ENCODE results near the gene RAB23.

RAB23 gene
- long read RNA-seq, donor 1, full-length matches to known transcripts: 9 of 9 reads
- long read RNA-seq, donor 1, partial matches to known transcripts: 0 of 9 reads
- long read RNA-seq, donor 1, other reads (novel, unspliced or antisense): 0 of 9 reads
- long read RNA-seq, donor 2, full-length matches to known transcripts: 8 of 15 reads
- long read RNA-seq, donor 2, partial matches to known transcripts: 7 of 15 reads
- long read RNA-seq, donor 2, other reads (novel, unspliced or antisense): 0 of 15 reads
- long read RNA-seq, donor 3, full-length matches to known transcripts: 2 of 2 reads
- long read RNA-seq, donor 3, partial matches to known transcripts: 0 of 2 reads
- long read RNA-seq, donor 3, other reads (novel, unspliced or antisense): 0 of 2 reads
- long read RNA-seq, donor 4, full-length matches to known transcripts: 5 of 5 reads
- long read RNA-seq, donor 4, partial matches to known transcripts: 0 of 5 reads
- long read RNA-seq, donor 4, other reads (novel, unspliced or antisense): 0 of 5 reads
- long read RNA-seq, donor 5, full-length matches to known transcripts: 3 of 15 reads
- long read RNA-seq, donor 5, partial matches to known transcripts: 12 of 15 reads
- long read RNA-seq, donor 5, other reads (novel, unspliced or antisense): 0 of 15 reads
- long read RNA-seq, donor 6, full-length matches to known transcripts: 8 of 42 reads
- long read RNA-seq, donor 6, partial matches to known transcripts: 34 of 42 reads
- long read RNA-seq, donor 6, other reads (novel, unspliced or antisense): 0 of 42 reads
- long read RNA-seq, donor 7, full-length matches to known transcripts: 16 of 16 reads
- long read RNA-seq, donor 7, partial matches to known transcripts: 0 of 16 reads
- long read RNA-seq, donor 7, other reads (novel, unspliced or antisense): 0 of 16 reads
- long read RNA-seq, donor 8, full-length matches to known transcripts: 7 of 7 reads
- long read RNA-seq, donor 8, partial matches to known transcripts: 0 of 7 reads
- long read RNA-seq, donor 8, other reads (novel, unspliced or antisense): 0 of 7 reads

GRCh38 chr6:57221936-57222742 is at the start of gene RAB23:
RAB23 (minus strand) TSS chr6:57222307; CDS start chr6:57210380, 11,927 bp downstream.
- peak; percentile 99 for DNase-seq

GRCh38 chr6:57268294-57268640 is 46.2 kb upstream of the RAB23 start:
- no peak for DNase-seq

- DNase-seq: no peak
These were observed 45.6 kb upstream of the RAB23 start for GRCh38 chr6:57267586-57268293.

- no peak for DNase-seq
These were observed 43.7 kb upstream of the RAB23 start for GRCh38 chr6:57265755-57266221.

DNA sequence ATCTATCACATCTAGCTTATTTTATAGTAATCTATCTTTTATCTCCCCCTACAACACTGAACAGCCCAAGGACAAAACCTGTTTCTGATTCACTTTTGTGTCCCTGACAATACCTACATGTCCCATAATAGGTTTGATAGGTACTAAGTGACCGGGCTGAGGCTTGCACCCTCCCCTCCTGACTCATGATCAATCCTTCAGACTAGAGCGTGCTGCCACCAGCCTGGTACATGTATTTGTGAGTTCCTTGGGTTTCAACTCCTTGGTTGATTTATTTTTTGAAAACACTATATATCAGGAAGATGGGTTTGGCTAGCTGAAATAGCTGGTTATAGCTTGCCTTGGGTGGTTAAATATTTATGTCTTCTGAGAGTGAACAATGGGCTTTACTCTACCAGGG is 41.6 kb upstream of the RAB23 start:
- DNase-seq: no peak

- DNase-seq: no peak
These were observed 41.0 kb upstream of the RAB23 start for GRCh38 chr6:57262901-57263694.

GRCh38 chr6:57262488-57262887 is 40.4 kb upstream of the RAB23 start:
- DNase-seq: no peak

GRCh38 chr6:57261926-57262325 is 39.8 kb upstream of the RAB23 start:
- no peak for DNase-seq

GRCh38 chr6:57259064-57259463 is 37.0 kb upstream of the RAB23 start:
- DNase-seq: no peak

- peak; percentile 22 for DNase-seq
These were observed 35.9 kb upstream of the RAB23 start for GRCh38 chr6:57257911-57258541.

- DNase-seq: no peak
These were observed 34.4 kb upstream of the RAB23 start for GRCh38 chr6:57256541-57256940.

- no peak for DNase-seq
These were observed 33.5 kb upstream of the RAB23 start for GRCh38 chr6:57255451-57256169.

DNA sequence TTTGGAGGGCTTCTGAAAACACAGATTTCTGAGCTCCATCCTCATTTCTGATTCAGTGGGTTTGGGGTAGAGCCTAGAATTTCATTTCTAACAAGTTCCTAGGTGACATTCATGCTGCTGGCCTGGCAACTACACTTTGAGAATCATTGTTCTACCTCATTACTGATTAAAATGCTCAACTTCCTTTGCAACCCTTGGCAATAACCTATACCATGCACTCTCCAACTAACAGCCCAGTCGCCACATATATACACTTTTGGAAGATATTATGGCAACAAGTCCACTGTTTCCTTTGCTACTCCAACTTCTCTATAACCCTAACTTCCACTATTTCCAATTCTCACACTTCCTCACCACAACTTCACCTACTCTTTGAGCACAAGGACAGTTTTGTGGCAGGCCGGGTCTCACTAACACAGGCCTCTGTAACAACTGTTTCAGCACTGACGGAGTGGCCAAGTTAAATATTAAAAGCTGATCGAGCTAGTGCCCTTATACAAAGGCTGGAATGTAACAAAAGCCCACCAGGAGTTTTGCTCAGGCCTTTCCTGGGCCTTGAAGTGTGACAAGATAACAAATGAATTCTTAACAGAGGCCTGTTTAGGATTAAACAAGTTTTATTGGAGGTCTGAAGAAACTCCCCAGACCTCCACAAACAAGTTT is 32.1 kb upstream of the RAB23 start:
- peak; percentile 47 for DNase-seq

GRCh38 chr6:57252975-57253374 is 30.9 kb upstream of the RAB23 start:
- no peak for DNase-seq

- DNase-seq: no peak
These were observed 30.0 kb upstream of the RAB23 start for GRCh38 chr6:57252137-57252536.

DNA sequence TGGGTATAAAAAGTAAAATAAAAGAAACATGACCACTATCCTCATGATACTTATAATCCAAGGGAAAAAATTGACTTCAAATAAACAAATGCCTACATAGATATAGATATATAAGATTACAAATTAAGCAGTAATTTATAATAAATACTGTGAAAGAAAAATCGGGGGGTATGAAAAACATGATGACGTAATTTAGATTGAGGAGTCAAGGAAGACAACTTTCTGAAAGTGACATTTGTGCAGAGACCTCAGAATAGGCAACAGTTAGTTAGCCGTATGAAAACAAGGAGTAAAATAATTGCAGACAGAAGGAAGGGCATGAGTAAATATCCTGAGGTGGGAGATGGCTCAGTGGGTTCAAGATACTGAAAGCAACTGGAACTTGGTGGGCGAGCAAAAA is 28.2 kb upstream of the RAB23 start:
- DNase-seq: no peak

DNA sequence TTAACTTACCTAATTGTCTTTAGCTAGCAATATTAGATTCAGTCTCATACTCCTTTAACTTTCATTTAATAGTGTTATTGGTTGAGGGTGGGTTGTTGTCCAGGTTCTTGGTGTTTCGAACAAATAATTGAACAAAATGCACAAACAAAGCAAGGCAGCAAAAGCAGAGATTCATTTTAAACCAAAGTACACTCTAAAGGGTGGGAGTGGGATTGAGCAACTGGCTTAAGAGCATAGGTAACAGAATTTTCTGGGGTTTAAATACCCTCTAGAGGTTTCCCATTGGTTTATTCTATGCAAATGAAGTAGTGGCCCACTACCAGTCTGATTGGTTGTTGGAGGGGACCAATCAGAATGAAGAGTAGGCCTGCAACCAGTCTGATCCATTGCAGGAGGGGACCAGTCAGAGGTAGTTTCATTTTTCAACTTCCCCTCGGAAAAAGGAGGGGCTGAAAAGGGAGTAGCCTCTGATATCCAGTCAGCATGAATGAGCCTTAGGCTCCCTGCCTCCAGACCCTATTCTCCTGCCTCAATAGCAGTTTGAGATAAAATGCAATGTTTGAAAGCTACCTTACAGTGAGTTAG is 26.3 kb upstream of the RAB23 start:
- DNase-seq: no peak

DNA sequence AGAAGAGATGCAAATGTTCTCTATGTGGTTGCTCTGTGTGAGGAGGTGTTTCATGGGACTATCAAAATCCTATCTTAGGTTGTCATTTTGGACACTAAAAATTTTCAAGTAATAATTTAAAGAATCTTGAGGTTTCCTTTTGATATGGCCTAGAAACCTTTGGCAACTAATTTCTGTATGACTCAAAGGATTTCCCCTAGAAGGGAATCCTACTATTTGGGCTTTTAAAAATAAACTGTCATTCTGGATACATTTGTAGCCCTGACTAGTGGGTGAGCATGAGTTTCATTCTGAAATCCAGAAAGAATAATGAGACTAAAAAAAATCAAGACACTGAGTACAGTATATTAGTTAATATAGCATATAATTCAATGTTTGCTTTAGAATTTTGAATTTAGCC is 25.5 kb upstream of the RAB23 start:
- DNase-seq: no peak
